GM19025 (cell line): ENCODE measurements around the gene LYST.
"Not testable (repeated sequence)": the region's sequence is repeated elsewhere in the genome, so short reads cannot be mapped to it uniquely, and the experiment has no call there.

Experiments
- ATAC-seq: cut with Tn5 transposase; IDR thresholded peaks from one replicate; pipeline ENCODE4 v1.9.1; 2021; ENCODE audit warnings: mild to moderate bottlenecking, low read depth, moderate library complexity; ENCODE audit not compliant: unreplicated experiment

Gene LYST

DNA sequence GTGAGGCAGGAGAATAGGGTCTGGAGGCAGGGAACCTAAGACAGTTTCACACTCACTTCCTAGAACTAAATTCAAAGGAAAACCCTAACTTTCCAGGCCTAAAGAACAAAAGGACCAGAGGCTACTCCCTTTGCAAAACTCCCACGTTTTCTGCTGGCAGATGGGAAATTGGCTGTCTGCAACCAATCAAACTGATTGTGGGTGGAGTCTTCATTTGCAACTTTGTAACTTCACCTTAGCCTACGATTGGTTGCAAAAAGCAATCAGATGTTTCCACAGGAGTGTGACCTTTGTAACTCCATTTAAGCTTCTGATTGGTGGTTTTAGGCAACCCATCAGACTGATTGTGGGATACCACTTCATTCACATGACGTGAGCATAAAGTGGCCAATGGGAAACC lies 197.4 kb downstream of the LYST start:
- no peak for ATAC-seq

DNA sequence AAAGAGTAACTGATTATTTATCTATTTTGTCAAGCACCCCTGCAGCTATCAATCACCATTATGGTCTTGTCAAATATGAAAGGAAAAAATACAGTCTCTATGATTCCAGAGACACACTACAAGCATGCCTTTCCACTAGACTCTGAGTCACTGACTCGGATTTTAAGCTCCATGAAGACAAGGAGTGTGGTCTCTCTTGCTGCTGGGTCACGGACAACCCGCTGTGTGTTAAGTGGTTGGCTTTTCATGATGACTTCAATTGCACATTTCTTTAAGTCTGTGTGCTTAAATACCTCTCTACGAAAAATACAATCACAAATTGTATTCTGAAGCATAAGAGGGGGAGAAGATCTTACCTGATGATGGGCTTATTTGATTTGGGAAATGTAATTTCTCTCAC lies 203.1 kb downstream of the LYST start:
- no peak for ATAC-seq

DNA sequence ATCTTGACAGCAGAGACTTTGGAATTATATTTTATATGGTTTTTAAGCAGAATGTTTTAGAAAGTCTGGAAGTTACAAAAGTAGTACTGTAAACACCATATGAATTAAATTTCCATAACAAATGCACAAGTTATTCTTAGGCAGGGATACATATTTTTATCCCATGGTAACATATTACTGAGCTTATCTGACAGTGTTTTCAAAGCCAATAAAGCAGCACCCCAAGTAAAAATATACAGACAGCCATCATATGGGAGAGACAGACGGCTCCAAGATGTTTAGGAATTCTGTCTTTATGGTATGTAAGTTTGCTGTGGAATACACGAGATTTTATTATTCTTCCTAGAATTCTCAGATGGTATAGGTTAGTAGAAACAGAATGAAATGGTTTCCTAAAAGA lies 205.1 kb downstream of the LYST start:
- no peak for ATAC-seq

DNA sequence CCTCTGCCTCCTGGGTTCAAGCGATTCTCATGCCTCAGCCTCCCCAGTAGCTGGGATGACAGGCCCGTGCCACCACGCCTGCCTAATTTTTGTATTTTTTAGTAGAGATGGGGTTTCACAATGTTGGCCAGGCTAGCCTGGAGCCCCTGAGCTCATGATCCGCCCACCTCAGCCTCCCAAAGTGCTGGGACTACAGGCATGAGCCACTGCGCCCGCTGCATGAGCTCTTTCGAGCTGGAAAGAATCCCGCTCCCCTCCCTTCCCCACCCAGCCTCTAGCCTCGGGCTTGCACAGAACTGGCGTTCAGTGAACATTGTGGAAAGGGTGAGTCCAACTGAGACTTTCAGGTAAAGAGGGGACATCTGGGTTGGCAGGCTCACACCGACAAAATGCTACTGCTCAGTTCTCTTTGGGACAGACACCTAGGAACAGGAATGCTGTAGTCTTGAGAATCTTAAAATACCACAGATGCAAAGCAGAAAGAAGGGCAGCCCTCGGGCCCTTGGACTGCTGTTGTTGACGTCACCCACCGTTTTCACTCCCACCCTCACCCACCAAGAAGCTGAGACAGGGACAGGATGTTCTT lies 207.4 kb downstream of the LYST start:
- no peak for ATAC-seq

DNA sequence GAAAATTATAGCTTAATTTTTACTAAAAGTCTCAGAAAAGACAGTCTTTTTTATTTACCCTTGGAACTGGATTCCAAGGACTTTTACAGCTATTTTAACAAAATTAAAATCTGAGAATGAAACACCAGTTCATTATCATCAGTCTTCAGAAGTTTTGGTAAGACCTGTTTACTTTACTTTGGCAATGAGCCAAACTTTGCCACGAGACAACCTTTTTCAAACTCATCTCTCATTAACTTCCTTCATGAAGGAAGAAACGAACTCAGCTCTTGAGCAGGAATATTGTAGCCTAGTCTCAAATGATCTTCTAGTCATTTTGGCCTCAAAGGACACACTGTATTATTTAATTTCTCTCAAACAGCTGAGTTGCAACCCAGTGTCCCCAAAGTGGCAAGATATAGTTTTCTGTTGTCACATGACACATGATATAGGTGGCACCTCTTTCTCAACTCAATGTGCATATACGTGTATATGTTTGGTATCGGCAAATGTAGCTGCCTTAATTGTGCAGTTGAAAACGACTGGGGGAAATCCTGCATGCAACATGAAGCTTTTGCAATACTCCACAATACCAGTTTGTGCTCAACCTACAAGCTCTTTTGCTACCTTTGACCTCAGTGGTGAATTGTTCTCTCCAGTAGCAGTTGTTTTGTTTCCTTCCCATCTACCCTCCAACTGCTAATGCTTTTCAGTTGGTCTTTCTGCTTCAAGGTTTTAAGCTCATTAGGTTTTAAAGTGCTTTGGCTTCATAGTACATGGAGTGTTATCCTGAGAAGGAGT lies 208.8 kb downstream of the LYST start:
- ATAC-seq = no peak

DNA sequence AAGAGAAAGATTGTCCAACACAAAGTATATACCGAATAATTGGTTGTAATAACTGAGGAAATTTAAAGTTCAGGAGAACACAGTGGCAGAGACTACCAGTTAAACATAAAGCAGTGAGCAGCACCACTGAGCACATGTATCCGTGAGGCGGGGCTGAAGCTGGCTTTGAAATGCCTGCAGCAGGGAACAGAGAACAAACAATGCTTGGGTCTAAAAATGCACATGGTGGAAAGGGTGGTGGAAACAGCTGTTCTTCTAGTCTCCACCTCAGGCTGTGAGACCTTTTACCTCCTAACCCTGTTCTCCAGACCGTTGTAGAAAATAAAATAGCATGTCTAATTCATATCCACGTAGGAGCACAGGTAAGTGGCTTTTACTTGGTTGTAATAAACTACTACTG lies 209.4 kb downstream of the LYST start:
- no peak for ATAC-seq

DNA sequence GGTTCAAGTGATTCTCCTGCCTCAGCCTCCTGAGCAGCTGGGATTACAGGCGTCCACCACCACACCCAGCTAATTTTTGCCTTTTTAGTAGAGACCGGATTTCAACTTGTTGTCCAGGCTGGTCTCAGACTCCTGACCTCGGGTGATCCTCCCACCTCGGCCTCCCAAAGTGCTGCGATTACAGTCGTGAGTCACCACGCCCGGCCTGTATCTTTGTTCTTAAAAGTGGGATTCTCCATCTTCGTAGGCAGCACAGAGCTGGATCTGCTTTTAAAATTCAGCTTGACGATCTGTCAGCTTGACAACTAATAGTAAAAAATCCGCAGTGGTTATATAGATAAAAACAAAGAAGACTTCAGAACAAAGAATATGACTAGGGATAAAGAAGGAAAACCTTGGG lies 214.3 kb downstream of the LYST start:
- no peak for ATAC-seq

DNA sequence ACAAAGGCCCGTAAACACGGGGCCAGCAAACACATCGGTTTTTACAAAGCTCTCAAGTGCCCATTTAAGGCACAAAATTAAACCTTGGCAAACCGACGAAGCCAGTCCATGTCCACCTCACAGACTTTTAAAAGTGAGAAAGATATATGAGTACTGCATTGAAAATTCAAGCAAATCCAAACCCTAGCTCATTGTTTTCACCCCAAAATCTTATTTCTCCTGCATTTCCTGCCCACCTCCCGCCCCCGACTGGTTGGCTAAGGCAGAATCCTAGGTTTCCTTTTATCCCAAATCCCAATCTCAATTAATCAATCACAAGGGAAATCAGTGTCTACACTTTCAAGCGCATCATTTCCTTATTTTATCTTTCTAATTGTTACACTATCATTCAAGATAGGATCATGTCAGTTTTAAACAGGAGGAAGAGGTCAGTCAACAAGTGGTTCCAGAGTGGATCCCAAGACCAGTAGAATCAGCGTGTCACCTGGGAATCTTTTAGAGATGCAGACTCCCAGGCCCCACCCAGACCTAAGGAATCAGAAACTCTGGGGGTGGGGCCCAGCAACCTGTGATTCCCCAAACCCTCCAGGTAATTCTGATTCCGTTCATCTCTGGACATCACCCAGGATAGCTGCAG lies 215.4 kb downstream of the LYST start:
- no peak for ATAC-seq

DNA sequence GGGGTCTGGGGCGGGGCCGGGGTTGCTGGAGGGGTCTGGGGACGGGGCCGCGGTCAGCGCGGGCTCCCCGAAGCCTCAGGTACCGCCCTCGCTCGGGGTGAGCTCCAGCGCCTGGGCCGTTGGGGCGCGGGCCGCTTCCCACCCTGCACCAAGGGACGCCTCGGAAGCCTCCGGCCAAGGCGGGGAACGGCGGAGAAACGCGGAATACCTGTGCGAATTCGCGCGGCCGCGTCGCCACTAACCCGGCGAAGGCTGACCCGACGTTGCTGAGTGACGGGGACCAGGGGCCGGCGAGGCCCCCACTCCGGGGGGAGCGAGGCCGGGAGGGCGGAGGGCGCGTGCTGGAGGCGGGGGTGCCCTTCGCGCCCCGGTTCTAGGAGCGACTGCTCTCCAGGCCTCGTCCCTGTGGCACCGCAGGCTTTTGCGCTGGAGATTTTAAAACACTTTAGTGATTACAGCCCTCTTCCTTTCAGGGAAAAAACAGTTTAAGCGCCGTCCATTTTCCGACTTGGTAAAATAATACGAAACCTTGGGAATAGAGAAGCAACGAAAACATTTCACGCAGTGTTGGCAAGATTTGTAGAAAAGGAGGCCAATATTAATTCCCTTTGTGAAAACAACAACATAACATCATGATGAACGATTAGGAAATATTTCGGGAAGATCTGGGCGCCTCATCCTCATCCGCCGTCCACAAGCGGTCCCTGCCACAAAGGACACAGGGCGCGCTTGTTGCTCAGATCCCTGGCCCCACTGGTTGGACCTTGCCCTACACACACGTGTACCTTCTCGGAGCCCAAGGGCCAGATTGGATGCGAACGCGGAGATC lies 216.2 kb downstream of the LYST start:
- no peak for ATAC-seq

DNA sequence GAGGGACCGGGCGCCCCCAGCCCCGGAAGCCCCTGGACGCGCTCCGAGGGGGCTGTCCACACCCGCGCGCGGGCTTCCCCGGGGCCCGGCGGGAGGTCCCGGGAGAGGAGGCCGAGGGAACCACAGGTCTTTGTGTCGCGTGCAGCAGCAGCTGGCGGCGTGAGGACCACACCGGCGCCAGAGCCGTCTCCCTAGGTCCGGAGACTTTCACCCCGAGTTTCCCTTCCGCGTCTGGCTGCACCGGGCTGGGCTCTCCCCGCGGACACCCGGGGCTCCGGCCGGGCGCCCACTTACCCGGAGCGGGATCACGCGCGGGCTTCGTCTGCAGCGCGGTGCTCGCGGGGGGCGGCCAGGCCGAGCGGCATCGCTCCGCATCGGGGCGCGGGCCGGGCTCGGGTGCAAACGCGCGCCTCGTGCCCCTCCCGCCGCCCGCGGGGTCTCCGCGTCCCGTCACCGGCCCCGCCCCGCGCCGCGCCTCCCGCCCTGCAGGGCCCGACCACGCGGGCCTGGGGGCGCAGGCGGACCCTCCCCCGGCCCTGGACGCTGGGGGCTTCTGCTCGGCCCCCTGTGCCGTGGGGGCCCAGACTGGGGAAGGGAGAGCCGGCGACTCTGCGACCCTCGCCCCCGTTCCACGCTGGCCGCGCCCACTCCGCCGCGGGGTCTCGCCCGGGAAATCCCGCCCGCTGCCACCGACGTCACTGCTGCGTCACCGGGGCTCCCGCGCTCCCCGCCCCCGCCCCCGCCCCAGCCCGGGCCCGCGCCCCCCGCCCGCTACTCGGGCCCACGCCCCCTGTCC lies 217.1 kb downstream of the LYST start, which contains the start of gene GNG4:
TSS of gene GNG4 (minus strand) at position 417 of the 796 bp plus-strand sequence. CDS start 65,946 bp downstream, outside the sequence.
- ATAC-seq = peak; percentile 41

DNA sequence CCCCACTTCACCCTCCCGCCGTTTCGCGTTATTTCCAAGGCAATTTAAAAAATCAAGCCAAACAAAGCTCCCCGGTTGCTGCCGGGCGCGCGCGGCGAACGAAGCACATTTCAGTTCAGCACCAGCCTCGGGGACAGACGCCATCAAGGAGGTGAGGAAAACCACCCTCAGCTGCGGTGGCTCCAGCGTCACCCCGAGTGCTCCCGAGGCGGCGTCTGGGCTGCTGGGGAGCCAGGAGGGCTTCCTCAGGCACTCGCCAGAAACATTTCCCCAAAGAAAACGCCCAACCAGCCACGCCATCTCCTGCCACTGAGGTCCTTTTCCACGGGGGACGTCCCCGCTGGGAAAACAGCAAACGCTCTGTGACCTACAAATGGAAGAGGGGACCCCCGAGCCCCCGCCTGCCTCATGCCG lies 217.7 kb downstream of the LYST start:
- ATAC-seq = peak; percentile 52

DNA sequence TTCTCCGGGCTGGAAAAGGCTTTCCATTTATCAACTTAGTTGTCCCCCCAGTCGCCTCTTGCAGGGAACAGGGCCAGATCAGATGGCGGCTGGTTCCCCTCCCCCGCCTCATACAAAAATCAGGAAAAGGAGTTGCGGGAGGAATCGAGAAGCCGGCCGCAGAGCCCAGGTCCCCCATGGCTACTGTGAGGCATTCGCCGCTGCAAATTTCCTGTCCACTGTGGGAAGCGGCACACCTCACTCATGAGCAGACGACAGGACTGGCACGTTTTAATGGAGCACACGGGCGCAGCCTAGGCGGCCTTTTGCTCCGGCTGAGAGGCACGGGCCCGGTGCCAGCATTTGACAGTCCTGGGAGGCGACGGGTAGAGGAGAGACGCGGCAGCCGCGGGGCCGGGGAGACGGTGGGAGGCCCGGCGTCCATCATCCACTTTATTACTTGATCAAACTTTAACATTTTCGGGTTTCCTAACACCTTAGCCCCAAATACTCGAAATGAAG lies 218.2 kb downstream of the LYST start:
- no peak for ATAC-seq

DNA sequence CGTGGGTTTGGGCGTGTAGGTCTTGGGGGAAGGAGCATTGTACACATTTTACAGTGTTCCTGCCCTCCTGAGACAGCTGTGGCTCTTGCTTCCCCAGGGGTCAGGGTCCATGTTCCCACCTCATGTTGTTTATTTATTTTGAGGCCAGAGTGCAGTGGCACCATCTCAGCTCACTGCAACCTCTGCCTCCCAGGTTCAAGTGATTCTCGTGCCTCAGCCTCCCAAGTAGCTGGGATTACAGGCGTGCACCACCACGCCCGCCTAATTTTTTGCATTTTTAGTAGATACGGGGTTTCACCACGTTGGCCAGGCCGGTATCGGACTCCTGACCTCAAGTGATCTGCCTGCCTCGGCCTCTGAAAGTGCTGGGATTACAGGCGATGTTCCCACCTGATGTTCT lies 219.2 kb downstream of the LYST start:
- not testable (repeated sequence) for ATAC-seq

DNA sequence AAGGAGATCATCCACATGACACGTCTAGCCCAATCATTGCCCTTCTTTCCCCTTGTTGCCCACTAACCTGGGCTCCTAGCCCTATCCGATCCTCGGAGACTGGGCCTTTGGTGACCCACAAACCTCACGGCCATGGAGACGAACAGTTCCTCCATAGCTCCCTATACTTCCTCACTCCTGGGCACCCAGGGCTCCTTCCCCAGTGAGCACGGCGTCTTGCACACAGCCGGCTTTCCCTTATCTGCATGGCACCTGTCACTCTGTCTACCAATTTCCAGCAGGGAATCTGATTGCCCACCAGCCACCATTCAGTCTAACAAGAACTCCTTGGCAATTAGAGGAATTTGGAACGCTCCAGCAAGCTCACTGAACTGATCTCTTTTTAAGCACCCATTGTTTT lies 220.2 kb downstream of the LYST start:
- no peak for ATAC-seq

DNA sequence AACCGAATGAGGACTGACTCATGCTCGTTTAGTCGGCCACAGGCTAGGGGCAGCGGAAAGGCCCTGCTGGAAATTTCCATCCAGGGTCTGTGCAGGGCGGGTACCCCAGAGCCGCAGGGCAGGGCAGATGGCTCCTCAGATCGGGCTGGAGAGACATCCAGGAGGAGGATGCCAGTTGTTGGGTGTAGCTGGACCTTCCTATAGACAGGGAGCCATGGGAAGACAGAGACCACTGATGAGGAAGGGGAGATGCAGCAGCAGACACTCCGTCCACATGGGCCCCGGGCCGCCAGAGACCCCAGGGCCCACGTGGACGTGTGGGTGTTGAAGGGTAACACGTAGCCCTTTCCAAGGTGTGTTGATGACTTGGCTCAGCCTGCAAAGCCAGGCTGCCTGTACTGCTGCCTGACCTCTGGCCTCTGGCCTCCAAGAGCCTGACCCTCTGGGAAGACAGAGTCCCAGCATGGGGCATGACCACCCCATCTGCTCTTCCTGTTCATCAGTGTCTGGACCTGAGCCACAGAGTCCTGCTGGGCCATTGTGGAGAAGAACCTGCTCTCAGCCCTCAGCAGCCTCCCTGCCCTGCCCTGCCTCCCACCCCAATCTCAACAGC lies 221.9 kb downstream of the LYST start:
- no peak for ATAC-seq

DNA sequence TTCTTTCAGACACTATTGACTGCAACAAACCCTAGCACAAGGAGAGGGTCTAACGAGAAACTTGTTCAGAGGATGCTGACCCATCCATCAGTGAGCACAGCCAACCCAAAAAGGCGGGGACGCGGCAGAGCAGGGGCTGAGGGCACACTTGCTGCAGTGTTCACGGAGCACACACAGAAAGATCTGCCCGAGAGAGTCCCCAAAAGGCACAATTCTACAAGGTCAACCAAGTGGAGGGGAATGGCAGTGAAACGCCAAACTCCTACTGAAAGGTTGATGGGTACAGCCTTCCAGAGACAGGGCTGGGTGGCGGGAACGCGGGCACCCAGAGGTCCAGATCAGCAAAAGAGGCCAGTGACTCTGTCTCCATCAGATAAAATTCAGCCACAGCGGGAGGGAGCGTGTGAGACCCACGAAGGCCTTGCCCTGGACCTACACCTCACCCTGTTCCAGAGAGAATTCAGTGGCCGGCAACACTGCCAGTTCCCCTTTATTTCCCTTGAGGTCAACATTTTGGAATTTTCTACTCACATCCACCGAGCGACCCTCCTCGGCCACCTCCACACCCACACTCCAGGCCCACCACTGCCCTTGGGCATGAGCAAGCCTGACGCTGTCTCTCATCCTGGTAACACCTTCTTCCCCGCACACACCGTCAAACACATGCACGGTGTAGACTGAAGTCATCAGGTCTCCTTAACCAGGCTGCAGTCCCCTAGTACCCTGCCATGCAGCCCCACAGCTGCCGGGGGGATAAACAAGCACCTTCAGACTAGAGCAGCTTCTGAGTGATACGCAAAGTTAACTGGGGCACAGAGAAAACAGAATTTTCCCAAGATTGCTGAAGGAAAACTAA lies 222.6 kb downstream of the LYST start:
- no peak for ATAC-seq

DNA sequence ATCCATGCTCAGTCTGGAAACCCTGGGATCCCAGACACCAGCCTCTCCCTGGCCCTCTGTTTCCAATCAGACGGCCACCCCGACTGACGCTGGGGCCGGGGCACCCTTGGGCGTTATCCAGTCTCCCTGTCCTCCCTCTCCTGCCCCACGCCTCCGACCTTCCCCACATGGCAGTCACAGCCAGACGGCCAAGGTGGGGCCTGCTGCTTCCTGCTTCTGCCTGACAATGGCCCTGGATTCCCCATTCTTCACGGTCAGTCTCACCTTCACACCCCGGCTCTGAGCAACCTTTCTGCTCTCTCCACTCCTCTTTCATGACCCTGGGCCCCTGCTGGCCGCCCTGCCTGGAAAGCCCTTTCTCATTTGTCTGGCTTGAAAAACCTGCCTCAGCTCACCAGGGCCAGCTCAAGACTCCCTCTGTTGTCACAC lies 223.7 kb downstream of the LYST start:
- ATAC-seq = no peak
